Measurements from ENCODE around the gene GSX2. TPM values are rescaled to one million over a fixed set of nuclear protein-coding genes. Genes with fewer than 3 reads are reported as not detected.

The GSX2 gene
- total and polyA plus RNA-seq, 2 of the 8 experiments (the other 6 are each of a cell fraction or from before 2014, with no cell fraction given) = not detected

DNA sequence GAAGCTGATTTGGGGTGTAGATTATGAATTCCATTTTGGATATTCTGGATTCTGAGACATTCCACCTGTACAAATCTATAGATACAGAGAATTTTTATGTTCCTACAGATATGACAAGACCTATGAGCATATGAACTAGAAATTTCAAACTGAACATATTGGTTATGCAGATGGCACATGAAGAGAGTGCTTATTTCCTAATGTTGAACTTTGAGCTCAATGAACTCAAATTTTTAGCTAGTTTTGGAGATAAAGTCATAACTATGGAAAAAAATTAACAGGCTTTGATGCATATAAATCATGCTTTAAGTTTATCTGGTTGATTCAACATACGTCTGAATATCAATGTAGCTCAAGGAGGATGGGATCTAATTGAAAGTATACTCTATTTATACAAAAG lies 44.5 kb upstream of the GSX2 start (continued):
- no peak for TF ChIP-seq CHD2 (IDR thresholded peaks at IDR 0.05; ENCODE audit: low read length)
- no peak for TF ChIP-seq EZH2 (IDR thresholded peaks at IDR 0.05; ENCODE audit: low read depth, low read length, severe bottlenecking)
- no peak for TF ChIP-seq POLR2AphosphoS5 (IDR thresholded peaks at IDR 0.05; ENCODE audit: low read depth, low read length)

Data from H1 (cell line).